Putamen (tissue), 1 donor: ENCODE measurements around the gene EFHD2.
"Not testable (repeated sequence)": the region's sequence is repeated elsewhere in the genome, so short reads cannot be mapped to it uniquely, and the experiment has no call there.

Experiments
- DNase-seq: peaks from one replicate; pipeline ENCODE4 v3.0.0-alpha.2; 2016; ENCODE audit warnings: low spot score

EFHD2 gene

DNA sequence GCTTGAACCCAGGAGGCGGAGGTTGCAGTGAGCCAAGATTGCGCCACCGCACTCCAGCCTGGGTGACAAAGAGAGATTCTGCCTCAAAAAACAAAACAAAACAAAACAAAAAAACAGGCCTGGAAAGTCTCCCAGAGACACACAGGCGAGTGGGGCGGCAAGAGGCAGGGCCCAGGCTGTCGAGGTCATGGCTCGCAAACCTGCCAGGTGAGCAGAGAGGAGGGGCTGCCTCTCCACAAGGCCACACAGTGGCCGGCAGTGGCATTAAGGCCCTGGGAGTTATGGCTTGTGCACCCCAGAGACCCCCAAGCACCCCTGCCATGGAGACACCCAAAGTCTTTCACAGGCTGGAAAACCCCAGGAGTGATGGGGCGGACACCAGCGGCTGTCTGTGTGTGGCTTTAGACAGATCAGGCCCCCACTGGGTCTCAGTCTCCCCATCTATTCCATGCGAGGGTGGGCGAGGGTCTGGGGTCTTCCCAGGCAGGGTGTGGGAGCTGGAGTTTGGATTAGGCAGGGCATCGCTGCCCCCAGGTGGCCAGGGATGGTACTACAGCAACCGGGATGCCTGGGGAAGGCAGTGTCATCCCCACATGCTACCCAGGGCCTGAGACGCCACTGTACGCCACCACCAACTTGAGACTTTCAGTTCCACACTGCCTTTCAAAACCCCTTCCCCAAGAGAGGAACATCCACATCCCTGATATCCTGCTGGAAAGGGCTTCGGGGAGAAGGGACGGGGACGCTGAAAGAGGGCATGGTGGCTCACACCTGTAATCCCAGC is 21.3 kb downstream of the EFHD2 start:
- DNase-seq = peak; percentile 21

DNA sequence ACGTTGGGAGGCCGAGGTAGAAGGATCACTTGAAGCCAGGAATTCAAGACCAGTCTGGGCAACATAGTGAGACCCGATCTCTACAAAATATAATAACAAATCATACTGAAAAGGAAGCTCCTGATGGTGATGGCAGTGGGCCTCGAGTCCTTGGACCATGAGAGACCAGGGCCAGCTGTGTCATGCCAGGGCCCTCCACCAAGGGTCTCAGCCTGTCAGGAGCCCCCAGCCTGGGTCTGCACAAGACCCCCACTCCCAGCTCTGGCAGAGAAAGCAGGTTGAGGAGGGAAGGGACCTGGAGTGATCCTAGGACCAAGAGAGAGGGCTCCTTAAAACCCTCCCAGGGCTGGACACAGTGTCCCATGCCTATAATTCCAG is 21.9 kb downstream of the EFHD2 start:
- no peak for DNase-seq

DNA sequence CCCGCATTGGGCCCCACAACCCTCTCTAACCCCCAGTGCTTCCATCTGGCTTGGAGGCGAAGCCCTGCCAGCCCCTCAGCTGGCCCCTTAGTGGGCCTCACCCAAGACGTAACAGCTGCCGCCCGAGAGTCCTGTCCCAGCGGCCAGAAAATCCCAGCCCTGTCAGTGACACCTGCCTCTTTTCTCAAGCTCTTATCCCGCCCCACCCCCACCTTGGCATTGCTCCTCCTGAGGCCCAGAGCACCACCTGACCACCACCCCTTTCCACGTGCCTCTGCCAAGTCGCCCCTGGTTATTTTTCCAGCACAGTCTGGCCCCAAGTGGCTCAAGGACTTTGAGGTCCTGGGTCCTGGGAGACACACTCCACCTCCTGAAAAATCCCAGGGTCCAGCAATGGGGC is 22.6 kb downstream of the EFHD2 start:
- DNase-seq = no peak

DNA sequence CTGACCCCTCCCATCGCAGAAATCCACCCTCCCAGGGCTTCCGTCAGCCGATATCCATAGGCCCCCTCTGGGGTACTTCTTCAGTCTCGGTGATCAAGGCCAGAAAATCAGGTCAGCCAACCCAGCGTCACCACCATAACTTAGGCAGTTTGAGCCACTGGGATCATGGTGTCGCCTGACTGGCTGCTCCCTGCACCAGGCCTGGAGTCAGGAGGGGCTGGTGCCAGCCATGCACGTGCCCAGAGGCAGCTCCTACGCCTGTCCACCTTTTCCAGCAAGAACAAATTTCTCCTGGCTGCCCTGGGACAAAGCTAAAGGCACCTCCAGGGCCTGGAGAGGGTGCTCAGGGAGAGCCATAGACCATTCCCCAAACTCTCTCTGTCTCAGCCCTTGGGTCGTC is 23.8 kb downstream of the EFHD2 start:
- DNase-seq = no peak

DNA sequence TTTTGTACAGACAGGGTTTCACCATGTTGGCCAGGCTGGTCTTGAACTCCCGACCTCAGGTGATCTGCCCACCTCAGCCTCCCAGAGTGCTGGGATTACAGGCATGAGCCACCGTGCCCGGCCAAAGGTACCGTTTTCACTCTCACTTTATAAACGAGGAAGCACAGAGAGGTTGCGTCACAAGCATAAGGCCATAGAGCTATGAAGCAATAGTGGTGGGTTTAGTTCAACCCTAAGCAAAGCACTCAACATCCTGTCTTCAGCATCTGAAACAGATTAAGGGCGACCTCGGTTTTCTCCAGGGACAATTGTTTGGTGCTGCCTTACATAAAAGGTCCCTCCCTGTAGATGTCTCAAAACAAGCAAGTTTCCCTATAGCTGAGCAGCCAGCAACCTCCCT is 25.1 kb downstream of the EFHD2 start:
- DNase-seq = not testable (repeated sequence)

DNA sequence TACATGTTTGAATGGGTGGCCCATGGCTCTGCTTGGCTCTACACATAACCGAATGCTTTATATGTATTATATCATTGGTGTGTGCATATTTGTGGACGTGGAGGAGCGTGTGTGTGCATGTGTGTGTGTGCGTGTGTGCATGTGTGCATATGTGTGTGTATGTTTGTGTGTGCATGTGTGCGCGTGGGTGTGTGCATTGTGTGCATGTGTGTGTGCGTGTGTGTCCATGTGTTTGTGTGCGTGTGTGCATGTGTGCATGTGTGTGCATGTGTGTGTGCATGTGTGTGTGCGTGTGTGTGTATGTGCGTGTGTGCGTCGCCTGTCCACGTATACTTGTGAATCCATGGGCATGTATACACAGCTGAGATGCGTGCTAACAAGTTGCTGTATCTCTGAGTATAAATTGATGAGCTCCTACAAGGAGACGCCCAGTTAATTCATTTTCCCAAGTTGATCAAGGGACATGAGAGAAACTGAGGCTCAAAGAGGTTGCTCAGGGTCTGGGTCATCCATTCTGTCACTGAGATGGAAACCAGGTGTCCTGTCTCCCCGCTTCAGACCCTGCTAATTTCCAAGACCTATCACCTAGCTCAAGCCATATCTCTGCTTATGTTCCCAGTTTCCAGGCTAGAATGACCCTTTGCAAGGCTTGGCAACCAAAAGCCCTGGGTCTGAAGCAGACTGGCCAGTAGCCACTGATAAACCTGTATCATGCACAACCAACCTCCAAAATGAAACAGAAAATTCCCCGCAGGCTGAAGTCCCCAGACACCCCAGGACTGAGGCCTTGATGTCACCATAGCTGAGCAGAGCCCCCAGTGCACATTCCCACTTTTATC is 25.8 kb downstream of the EFHD2 start:
- no peak for DNase-seq

DNA sequence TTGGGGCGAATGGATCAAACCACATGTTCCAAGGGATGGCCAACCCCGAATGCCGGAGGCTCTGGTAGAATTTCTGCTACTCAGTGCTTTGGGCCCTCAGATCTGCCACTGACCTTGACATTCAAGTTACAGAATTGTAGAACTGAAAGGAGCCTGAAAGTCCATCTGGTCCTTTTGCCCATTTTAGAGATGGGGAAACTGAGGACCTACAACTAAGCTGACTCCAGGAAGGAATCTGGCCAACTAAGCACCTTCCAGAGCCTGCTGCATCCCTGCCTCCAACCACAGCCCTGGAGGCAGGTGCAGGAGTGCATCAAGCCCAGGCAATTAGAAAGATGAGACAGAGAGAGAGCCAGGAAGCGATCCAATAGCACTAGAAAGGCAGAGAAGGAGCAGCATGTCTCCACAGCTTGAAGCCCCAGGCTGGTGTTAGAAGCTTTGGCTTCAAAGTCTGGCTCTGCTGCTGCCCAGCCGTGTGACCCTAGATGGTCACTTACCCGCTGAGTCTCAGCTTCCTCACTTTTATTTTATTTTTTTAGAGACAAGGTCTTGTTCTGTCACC is 27.3 kb downstream of the EFHD2 start:
- no peak for DNase-seq

DNA sequence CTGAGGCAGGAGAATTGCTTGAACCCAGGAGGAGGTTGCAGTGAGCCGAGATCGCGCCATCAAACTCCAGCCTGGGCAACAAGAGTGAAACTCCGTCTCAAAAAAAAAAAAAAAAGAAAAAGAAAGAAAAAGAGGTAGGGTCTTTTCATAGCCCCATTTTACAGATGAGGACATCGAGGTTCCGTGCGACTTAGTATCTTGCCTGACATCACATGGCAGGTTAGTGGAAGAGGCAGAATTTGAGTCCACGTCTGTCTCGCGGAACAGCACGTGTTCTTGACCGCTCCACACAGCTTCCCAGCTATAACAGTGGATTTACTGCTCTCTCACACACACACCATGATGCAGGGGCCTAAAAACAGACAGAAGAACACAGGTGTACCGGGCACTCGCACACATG is 29.6 kb downstream of the EFHD2 start:
- no peak for DNase-seq

DNA sequence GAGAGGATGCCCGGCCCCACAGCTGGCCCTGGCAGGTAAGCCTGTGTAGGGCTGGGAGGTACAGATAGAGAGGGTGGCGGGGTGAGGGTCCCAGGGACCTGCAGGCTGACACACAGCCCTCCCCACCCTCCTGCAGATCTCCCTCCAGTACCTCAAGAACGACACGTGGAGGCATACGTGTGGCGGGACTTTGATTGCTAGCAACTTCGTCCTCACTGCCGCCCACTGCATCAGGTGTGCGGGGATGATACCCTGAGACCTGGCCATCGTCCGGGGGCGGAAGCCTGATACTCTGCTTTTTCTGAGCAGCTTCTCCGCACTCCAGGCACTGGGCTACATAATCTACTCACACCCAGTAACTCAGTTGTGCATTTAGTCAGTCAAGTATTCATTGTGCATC is 30.7 kb downstream of the EFHD2 start:
- no peak for DNase-seq

DNA sequence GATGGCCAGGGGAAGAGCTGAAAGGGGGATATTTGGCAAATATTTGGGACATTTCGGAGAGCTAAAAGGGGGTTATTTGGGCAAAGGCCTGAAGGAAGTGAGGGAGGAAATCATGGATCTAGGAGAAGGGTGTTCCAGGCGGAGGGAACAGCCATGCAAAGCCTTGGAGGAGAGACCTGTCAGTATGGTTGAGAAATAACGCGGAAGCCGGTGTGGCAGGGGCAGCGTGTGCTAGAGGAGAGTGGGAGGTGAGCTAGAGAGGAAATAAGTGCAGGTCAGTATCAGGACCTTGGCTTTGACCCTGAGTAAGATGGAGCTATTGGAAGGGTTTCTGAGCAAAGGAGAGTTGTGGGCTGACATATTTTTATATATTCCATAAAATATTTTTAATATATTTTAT is 31.6 kb downstream of the EFHD2 start:
- no peak for DNase-seq

DNA sequence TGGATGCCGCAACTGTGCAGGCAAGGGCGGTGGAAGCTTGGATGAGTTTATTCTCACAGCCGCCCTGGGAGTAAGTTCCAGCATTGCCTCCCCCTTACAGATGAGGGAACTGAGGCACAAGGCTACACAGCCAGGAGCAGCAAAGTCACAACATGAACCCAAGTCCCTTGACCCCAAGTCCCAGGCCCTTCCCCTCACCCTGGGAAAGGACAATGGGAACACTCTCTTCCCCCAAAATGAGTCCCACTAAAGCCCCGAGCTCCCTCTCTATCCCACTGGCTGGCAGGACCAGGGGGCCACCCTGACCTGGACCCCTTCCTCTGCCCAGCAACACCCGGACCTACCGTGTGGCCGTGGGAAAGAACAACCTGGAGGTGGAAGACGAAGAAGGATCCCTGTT is 32.4 kb downstream of the EFHD2 start:
- DNase-seq = no peak

DNA sequence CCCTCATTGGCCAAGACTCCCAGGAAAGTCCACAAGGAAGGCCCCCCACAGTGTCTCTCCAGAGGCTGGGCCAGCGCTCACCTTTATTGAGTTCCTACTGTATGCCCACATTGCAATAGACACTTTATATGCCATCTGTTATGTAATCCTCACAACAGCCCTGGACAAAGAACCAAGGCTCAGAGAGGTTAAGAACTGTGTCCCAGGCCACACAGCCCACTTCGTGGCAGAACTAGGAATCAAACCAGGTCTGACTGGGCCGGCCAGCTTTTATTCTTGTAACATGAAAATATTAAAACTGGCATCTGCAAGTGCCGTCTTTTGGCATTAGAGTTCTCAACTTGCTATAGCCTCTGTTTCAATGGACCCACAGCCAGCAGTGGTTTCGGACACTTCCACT is 33.1 kb downstream of the EFHD2 start:
- DNase-seq = no peak

DNA sequence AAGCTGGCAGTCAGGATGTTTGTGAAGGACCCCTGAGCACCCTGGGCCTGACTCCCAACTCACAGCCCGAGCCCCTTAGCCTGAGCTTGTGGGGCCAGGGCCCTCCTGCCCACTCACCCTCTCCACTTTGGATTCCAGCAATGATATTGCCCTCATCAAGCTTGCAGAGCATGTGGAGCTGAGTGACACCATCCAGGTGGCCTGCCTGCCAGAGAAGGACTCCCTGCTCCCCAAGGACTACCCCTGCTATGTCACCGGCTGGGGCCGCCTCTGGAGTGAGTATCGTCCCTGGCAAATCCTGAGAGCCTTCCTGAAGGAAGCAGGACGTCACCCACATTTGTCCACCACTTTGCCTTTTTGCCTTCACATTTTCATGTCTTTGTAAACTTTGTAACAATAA is 33.6 kb downstream of the EFHD2 start:
- DNase-seq = no peak

DNA sequence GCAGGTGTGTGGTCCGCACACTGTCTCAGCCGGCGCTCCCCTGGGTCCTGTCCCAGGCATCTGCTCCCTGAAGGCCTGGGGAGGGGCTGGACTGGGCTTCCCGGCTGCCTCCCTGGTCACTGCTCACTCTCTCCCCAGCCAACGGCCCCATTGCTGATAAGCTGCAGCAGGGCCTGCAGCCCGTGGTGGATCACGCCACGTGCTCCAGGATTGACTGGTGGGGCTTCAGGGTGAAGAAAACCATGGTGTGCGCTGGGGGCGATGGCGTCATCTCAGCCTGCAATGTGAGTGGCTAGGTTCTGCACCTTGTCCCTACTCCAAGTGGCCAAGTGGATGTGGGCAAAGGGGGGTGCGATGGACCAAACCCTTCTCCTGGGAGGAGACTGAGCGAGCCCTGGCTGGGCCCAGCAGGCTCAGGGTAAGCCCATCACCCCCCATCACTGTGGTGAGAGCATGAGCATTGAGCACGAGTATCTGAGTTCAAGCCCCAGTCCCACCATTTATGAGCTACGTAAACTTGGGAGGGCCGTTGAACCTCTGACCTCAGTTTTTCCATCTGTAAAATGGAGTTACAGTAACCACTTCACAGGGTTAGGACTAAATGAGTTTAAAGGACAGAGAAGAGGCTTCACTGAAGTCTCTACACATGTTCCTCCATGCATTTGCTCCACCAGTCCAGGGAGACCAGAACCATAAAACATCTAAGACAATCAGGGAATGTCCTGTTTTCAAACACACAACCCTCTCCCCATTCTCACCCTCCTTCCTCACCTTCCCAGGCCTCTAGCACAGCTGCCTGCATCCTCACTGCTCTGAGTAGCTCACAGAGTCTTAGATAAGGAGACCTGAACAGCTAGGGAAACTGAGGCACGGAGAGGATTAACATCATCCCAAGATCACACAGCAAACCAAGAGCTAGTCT is 35.0 kb downstream of the EFHD2 start:
- no peak for DNase-seq

DNA sequence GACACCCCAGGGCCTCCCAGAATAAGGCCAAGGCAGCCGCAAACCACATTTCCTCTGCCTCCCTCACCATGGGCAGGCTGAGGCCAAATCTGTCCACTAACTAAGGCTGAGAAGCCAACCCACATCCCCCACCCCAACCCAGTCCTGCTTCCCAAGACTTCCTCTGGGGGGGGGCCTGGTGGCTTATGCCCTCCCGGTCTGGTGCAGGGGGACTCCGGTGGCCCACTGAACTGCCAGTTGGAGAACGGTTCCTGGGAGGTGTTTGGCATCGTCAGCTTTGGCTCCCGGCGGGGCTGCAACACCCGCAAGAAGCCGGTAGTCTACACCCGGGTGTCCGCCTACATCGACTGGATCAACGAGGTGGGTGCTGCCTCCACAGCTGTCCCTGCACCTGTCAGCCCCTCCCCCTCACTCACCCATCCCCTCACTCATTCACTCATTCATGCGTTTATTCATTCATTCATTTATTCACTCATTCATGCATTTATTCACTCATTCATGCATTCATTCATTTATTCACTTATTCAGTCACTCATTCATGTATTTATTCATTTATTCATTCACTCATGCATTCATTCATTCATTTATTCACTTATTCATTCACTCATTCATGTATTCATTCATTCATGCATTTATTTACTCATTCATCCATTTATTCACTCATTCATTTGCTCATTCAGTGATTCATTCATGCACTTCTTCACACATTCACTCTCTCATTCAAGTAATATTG is 35.9 kb downstream of the EFHD2 start:
- DNase-seq = no peak

DNA sequence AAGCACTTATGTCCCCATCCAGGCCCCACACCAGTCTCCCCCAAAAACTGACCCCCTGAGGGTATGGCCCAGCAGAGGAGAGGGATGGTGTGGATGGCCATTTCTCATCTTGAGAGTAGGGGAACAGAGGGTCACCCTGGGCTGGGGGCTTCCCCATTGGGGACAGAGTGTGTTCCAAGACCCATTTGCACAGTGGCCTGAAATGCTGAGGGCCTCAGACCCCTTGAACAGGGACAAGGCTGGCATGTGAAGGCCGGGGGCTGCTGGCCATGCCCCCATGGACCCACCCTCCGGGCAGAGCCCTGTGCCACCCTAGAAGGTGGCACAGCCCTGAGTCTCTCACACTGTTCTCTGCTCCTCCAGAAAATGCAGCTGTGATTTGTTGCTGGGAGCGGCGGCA is 36.5 kb downstream of the EFHD2 start:
- no peak for DNase-seq

DNA sequence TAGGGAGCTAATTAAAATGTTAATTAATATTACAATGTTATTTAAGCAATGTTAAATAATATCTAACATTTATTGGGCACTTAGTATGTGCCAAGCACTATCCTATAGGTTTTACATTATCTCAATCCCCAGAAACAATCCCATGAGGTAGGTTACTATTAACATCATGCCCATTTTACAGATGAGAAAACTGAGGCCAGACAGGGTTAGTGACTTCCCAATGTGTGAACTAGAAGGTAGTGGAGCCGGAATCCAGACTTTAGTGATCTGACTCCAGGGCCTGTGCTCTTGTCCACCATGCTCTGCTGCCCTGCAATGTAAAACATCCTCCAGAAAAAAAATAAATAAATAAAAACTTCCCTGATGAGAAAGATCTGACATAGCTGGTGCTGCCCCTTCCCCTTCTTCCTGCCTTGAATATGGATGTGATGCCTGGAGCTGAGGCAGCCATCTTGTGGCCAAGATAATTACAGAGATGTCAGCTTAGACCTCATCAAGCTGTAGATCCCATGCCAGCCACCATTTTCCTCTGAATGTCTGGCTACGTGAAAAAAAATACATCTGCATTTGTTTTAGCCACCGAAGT is 39.3 kb downstream of the EFHD2 start:
- no peak for DNase-seq

DNA sequence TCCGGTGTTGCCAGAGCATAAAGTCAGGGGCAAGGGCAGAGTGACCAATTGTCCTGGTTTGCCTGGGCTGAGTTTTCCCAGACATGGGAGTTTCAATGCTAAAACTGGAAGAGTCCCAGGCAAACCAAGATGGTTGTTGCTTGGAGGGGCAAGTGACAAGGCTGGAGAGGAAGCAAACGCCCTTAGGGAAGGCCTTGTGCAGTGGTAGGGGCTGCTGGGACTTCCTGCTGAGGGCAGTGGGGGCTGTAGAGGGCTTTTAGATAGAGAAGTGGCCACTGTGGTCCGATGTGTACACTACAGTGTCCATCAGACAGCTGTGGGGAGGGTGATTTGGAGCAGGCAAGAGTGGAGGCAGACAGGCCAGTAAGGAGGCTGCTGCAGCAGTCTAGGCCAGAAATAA is 39.9 kb downstream of the EFHD2 start:
- no peak for DNase-seq

DNA sequence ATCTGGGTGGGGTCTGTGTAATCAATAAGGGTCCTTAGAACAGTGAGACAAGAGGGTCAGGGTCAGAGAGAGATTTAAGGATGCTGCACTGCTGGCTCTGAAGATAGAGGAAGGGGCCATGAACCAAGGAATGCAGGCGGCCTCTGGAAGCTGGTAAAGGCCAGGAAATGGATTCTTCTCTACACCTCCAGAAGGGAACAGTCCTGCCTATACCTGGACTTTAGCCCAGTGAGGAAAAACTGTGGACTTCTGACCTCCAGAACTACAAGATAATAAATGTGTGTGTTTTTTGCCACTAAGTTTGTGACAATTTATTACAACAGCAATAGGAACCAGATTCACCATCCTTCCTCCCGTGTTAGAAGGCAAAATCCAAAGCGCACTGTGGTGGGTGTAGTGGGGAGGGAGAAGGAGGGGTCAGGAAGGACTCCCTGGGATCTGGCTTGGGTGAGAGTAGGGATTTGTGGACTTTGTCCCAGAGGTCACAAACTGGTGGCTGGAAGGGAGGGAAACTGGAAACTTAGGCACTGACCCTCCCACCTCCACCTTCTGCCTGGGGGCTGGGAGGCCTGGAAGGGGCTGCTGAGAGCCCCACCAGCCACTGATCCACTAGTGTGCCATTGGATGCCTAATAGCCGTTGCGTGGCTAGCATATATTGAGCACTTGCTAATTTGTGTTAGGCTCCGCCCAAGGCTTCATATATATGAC is 41.5 kb downstream of the EFHD2 start:
- no peak for DNase-seq

DNA sequence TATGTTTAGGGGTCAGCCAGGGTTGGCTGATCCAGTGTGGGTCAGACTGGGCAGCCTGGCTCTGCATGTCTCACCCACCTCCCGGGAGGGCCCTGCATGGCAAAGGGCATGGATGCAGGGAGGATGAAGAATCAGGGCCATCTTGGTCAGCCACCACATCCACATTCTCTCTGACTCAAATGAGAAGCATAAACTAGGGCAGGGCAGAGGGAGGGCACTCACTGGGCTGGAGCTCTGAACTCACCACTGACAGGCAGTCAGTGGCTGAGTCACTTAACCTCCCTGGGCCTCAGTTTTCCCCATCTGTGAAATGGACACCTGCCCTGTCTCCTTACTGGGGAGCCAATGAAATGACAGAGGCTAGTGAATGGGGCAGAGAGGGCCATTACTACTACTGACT is 42.5 kb downstream of the EFHD2 start:
- no peak for DNase-seq
